ENCODE data around the gene PTPRD. TPM values are rescaled to one million over a fixed set of nuclear protein-coding genes. Genes with fewer than 3 reads are reported as not detected.

Gene PTPRD
- total RNA-seq, 1 experiment from 2014 or later: not detected

GRCh38 chr9:9222730-9223129 lies 1390.1 kb downstream of the PTPRD start:
- no TSS peak for BruUV-seq (replicated peaks)
- ATAC-seq (no peak), DNase-seq (ENCODE audit: low read depth, low spot score) (no peak)
- no peak overlapping the region for H3K4me3 ChIP-seq (ENCODE audit: low read depth in 2 of 2, low read length in 2 of 2)
- CTCF ChIA-PET: no interaction called here
- H3K36me3 ChIP-seq (ENCODE audit: control insufficient read depth, insufficient read depth, low read length): no peaks in the 10 kb centered on the region
- no peaks in the 10 kb centered on the region for H3K9me3 ChIP-seq (ENCODE audit: control insufficient read depth, insufficient read depth, low read depth, low read length)
- TF ChIP-seq TCF7L2 (IDR thresholded peaks at IDR 0.05; ENCODE audit: low read depth, low read length) (no peak), POLR2AphosphoS5 (IDR thresholded peaks at IDR 0.05; ENCODE audit: low read depth, low read length) (no peak), REST (IDR thresholded peaks at IDR 0.05; ENCODE audit: insufficient read depth in 1 of 2, low read depth in 2 of 2, low read length in 1 of 2) (no peak), CTCF (IDR thresholded peaks at IDR 0.05) (no peak), SIN3A (IDR thresholded peaks at IDR 0.05; ENCODE audit: borderline replicate concordance, insufficient read depth, low read depth, low read length) (no peak)
- H3K27ac ChIP-seq (ENCODE audit: low read length): no peak overlapping the region
- H3K27me3 ChIP-seq (ENCODE audit: control insufficient read depth, insufficient read depth, low read length): no peaks in the 10 kb centered on the region
- no peaks in the 10 kb centered on the region for H3K4me1 ChIP-seq (ENCODE audit: control insufficient read depth, insufficient read depth, low read length)
- in situ Hi-C loops (cut with HindIII; ENCODE audit: low pct_unique_long_range_greater_than_20kb, low sequenced_read_pairs): no loop called here
- POLR2A ChIA-PET: no interaction called here
- intact Hi-C loops (cut with micrococcal nuclease; ENCODE audit: unreplicated experiment): no loop called here

- intact Hi-C loops (cut with micrococcal nuclease; ENCODE audit: unreplicated experiment) (no loop called here), in situ Hi-C loops (cut with HindIII; ENCODE audit: low pct_unique_long_range_greater_than_20kb, low sequenced_read_pairs) (no loop called here)
- no peaks in the 10 kb centered on the region for H3K36me3 ChIP-seq (ENCODE audit: control insufficient read depth, insufficient read depth, low read length)
- H3K9me3 ChIP-seq (ENCODE audit: control insufficient read depth, insufficient read depth, low read depth, low read length): no peaks in the 10 kb centered on the region
- ChIA-PET CTCF (no interaction called here), POLR2A (no interaction called here)
- TF ChIP-seq TCF7L2 (IDR thresholded peaks at IDR 0.05; ENCODE audit: low read depth, low read length) (no peak), CTCF (IDR thresholded peaks at IDR 0.05) (no peak), SIN3A (IDR thresholded peaks at IDR 0.05; ENCODE audit: borderline replicate concordance, insufficient read depth, low read depth, low read length) (no peak), POLR2AphosphoS5 (IDR thresholded peaks at IDR 0.05; ENCODE audit: low read depth, low read length) (no peak), REST (IDR thresholded peaks at IDR 0.05; ENCODE audit: insufficient read depth in 1 of 2, low read depth in 2 of 2, low read length in 1 of 2) (no peak)
- no peak overlapping the region for H3K27ac ChIP-seq (ENCODE audit: low read length)
- ATAC-seq (no peak), DNase-seq (ENCODE audit: low read depth, low spot score) (no peak)
- H3K27me3 ChIP-seq (ENCODE audit: control insufficient read depth, insufficient read depth, low read length): no peaks in the 10 kb centered on the region
- H3K4me3 ChIP-seq (ENCODE audit: low read depth in 2 of 2, low read length in 2 of 2): no peak overlapping the region
- no peaks in the 10 kb centered on the region for H3K4me1 ChIP-seq (ENCODE audit: control insufficient read depth, insufficient read depth, low read length)
- no TSS peak for BruUV-seq (replicated peaks)
Observed at GRCh38 chr9:9216934-9217333, 1395.9 kb downstream of the PTPRD start.
